Esophagus (tissue), 2 donors: ENCODE measurements around the gene TLNRD1. TPM values are rescaled to one million over a fixed set of nuclear protein-coding genes. Genes with fewer than 3 reads are reported as not detected.

Experiments used
- H3K27ac ChIP-seq, 2 donors: one replicate each; pipeline ENCODE4 v1.5.1; 2013; ENCODE audit warnings: low read depth in 2 of 2, mild to moderate bottlenecking in 2 of 2, inconsistent platforms in 1 of 2, low read length in 1 of 2, moderate library complexity in 1 of 2
- H3K27me3 ChIP-seq, 2 donors: one replicate each; pipeline ENCODE4 v1.6.1; 2013; ENCODE audit warnings: low read length in 2 of 2, control low read depth in 1 of 2, mild to moderate bottlenecking in 1 of 2; ENCODE audit not compliant: insufficient read depth in 2 of 2, control insufficient read depth in 1 of 2
- H3K36me3 ChIP-seq, 2 donors: one replicate each; pipeline ENCODE4 v1.6.1; 2013; ENCODE audit warnings: low read length in 1 of 2; ENCODE audit not compliant: control insufficient read depth in 2 of 2, insufficient read depth in 2 of 2
- H3K4me1 ChIP-seq, 2 donors: one replicate each; pipeline ENCODE4 v1.6.1; 2013; ENCODE audit warnings: low read length in 1 of 2; ENCODE audit not compliant: control insufficient read depth in 2 of 2, insufficient read depth in 2 of 2
- H3K4me3 ChIP-seq, 2 donors: one replicate each; pipeline ENCODE4 v1.5.1; 2013; ENCODE audit warnings: low read length in 2 of 2, mild to moderate bottlenecking in 2 of 2, low read depth in 1 of 2, moderate library complexity in 1 of 2
- H3K9me3 ChIP-seq, 2 donors: one replicate each; pipeline ENCODE4 v1.6.1; 2013; ENCODE audit warnings: mild to moderate bottlenecking in 2 of 2, low read depth in 1 of 2, low read length in 1 of 2, moderate library complexity in 1 of 2; ENCODE audit not compliant: control insufficient read depth in 2 of 2, insufficient read depth in 1 of 2
- WGBS, 2 donors: extraction: QIAGEN DNeasy Blood & Tissue Kit; methylation state at CpG; one replicate each; pipeline ENCODE4 v1.1.7; 2013; 5-methylcytosine and 5-hydroxymethylcytosine counted together
- polyA plus RNA-seq, 2 donors: library from polyadenylated mRNA; stranded (reverse); fragments of 200-250 nt; gene quantifications; one replicate each; pipeline ENCODE4 v1.2.3, GENCODE V29; 2013
- donor health status: healthy with polysubstance abuse.
- donor health status: Bipolar disorder and iron deficiency.

Gene TLNRD1
- polyA plus RNA-seq, 2 donors, result 5.6 to 5.9 TPM

DNA sequence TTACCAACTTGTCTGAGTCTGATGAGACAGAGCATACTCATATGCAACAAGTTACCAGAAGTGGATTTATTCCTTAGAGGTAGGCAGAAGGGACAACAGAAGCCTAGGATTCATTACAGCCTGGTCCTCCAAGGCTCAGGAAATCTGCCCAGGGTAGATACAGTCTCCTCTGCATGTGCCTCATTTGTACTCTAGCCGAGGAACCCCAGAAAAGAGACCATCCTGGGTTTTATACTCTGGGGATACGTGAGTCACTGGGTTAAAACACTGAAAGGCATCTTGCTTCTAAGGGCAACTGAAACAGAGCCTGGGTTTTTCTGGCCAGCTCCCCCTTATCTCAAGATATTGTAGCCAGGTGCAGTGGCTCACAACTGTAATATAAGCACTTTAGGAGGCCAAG, 45.6 kb downstream of the TLNRD1 start:
- no peaks in the 10 kb centered on the region for H3K9me3 ChIP-seq
- WGBS, 2 donors, result 90 to 98% methylated on average over 2 of the region's 2 CpGs
- no peaks in the 10 kb centered on the region for H3K27me3 ChIP-seq
- H3K4me1 ChIP-seq, result no peaks in the 10 kb centered on the region
- no peaks in the 10 kb centered on the region for H3K36me3 ChIP-seq
- H3K27ac ChIP-seq, result no peak overlapping the region
- no peak overlapping the region for H3K4me3 ChIP-seq

DNA sequence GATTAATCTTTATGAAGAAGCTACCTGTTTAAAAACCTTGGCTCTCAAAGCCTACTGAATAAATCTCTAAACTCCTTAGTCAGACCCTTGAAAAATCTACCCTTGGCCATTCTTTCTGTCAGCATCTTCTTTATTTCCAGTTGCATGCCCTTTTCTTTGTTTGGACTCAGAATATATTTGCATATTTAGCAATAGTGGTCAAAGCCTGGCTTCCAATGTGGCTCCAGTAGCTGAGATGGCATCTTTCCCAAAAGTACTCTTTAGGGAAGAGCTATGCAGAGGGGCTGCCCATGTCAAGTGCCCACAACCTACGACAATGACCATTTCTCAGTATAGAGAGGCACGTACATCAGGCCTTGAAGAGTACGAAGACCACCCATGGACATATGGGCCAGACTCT, 47.2 kb downstream of the TLNRD1 start:
- Histone ChIP-seq H3K4me3 (no peak overlapping the region), H3K36me3 (no peaks in the 10 kb centered on the region), H3K9me3 (no peaks in the 10 kb centered on the region), H3K27ac (no peak overlapping the region), H3K27me3 (no peaks in the 10 kb centered on the region), H3K4me1 (no peaks in the 10 kb centered on the region)
- 97 to 99% methylated on average over 3 of the region's 3 CpGs for WGBS, 2 donors

DNA sequence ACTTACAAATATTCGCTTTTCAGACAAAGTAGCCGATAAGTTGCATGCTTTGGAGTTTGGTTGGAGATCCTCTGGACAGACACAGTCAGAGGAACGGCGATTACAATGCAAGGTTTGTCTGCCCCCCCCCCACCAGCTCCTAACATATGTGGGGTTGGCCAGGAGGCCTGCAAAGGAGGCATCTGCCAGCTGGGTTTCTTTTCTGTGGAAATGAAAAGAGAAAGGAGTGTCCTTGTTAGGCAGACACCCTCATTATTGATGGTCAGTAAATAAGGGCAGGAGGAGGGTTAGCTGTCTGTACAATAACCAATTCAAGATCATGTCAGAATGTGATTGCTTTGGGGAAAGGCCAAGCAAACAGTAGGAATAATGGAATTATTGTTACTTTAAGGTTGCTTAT, 49.1 kb downstream of the TLNRD1 start:
- WGBS, 2 donors, result 76 to 84% methylated on average over 4 of the region's 4 CpGs
- Histone ChIP-seq H3K4me3 (no peak overlapping the region), H3K9me3 (no peaks in the 10 kb centered on the region), H3K27me3 (no peaks in the 10 kb centered on the region), H3K4me1 (no peaks in the 10 kb centered on the region), H3K27ac (no peak overlapping the region), H3K36me3 (no peaks in the 10 kb centered on the region)

DNA sequence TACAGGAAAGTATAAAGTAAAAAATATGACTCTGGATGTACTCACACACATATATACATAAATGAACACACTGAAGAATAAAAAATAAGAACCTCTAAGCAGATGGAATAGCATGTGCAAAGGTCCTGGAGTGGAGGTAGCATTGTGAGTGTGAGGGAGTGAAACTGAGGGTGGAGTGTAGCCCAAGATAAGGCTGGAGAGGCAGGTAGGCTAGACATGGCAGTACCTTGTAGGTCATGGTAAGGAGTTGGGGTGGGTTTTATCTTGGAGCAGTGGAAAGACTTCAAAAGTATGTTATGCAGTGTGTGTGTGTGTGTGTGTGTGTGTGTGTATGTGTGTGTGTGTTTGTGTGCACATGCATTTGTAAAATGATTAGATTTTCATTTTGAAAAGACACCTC, 49.5 kb downstream of the TLNRD1 start:
- Histone ChIP-seq H3K27ac (no peak overlapping the region), H3K27me3 (no peaks in the 10 kb centered on the region), H3K9me3 (no peaks in the 10 kb centered on the region), H3K36me3 (no peaks in the 10 kb centered on the region), H3K4me3 (no peak overlapping the region), H3K4me1 (no peaks in the 10 kb centered on the region)

DNA sequence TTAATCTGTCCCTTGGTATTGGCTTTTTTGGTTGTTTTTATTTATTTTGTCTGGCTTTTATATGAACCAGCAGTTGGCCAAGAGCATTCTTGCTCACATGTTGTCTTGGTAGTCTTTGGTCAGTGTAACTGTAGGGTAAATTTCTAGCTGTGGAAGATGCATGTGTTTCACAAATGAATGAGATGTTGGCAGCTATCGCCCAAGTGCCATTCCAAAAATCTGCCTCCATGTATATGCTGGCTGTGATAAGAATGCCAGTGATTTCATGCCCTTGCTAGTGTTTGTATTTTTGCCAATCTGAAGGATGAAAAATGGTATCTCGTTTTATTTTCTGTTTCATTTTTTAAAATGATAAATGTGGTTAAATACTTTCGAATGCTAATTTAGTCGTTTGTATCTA, 50.1 kb downstream of the TLNRD1 start:
- H3K4me1 ChIP-seq, result no peaks in the 10 kb centered on the region
- 49% methylated on average over 4 of the region's 4 CpGs for WGBS, 2 donors
- no peaks in the 10 kb centered on the region for H3K9me3 ChIP-seq
- H3K4me3 ChIP-seq, result no peak overlapping the region
- H3K27me3 ChIP-seq, result no peaks in the 10 kb centered on the region
- no peaks in the 10 kb centered on the region for H3K36me3 ChIP-seq
- H3K27ac ChIP-seq, result no peak overlapping the region

DNA sequence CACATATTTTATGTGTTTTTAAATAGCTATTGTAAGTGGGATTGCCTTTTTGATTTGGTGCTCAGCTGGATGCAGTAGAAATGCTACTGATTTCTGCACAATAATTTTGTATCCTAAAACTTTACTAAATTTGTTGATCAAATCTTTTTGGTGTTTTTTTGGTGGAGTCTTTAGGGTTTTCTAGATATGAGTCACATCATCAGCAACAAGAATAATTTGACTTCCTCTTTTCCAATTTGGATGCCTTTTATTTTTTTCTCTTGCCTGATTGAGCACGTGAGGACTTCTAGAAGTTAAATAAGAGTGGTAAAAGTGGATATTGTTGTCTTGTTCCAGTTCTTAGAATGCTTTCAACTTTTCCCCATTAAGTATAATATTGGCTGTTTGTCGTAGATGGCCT, 51.3 kb downstream of the TLNRD1 start:
- Histone ChIP-seq H3K36me3 (no peaks in the 10 kb centered on the region), H3K4me3 (no peak overlapping the region), H3K27ac (no peak overlapping the region), H3K9me3 (no peaks in the 10 kb centered on the region), H3K4me1 (no peaks in the 10 kb centered on the region), H3K27me3 (no peaks in the 10 kb centered on the region)
- WGBS, 2 donors, result 71 to 79% methylated on average over 2 of the region's 2 CpGs

DNA sequence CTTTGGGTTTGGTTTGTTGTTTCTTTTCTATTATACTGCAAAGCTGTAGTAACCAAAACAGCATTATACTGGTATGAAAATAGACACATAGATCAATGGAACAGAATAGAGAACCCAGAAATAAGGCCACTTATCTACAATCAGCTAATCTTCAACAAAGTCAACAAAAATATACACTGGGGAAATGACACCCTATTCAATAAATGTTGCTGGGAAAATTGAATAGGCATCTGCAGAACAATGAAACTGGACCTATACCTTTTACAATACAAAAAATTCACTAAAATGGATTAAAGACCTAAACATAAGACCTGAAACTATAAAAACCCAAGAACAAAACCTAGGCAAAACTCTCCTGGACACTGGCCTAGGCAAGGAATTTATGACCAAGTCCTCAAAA, 52.9 kb downstream of the TLNRD1 start:
- no peak overlapping the region for H3K27ac ChIP-seq
- H3K27me3 ChIP-seq, result no peaks in the 10 kb centered on the region
- no peaks in the 10 kb centered on the region for H3K4me1 ChIP-seq
- H3K4me3 ChIP-seq, result no peak overlapping the region
- H3K36me3 ChIP-seq, result no peaks in the 10 kb centered on the region
- no peaks in the 10 kb centered on the region for H3K9me3 ChIP-seq

DNA sequence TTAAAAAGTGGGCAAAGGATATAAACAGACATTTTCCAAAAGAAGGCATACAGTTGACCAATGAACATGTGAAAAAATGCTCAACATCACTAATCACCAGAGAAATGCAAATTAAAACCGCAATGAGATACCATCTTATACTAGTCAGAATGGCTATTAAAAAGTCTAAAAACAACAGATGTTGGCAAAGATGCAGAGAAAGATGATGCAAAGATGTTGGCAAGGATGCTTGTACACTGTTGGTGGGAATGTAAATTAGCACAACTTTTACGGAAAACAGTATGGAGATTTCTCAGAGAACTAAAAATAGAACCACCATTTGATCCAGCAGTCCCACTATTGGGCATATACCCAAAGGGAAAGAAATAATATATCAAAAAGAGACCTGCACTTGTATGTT, 53.5 kb downstream of the TLNRD1 start:
- 82 to 83% methylated on average over 2 of the region's 2 CpGs for WGBS, 2 donors
- Histone ChIP-seq H3K36me3 (no peaks in the 10 kb centered on the region), H3K27ac (no peak overlapping the region), H3K27me3 (no peaks in the 10 kb centered on the region), H3K9me3 (no peaks in the 10 kb centered on the region), H3K4me1 (no peaks in the 10 kb centered on the region), H3K4me3 (no peak overlapping the region)

Other genes with a start within 250 kb of the TLNRD1 start
- 1 to 10 TPM; 2.0 to 2.2 TPM for gene CEMIP, start 221.6 kb upstream of the TLNRD1 start, polyA plus RNA-seq
- 10 to 100 TPM; 11.4 to 14.4 TPM for gene MESD, start 11.1 kb upstream of the TLNRD1 start, polyA plus RNA-seq
- under 1 TPM; 0.02 to 0.18 TPM for gene CFAP161, start 133.3 kb downstream of the TLNRD1 start, polyA plus RNA-seq
- gene IL16, start 196.0 kb downstream of the TLNRD1 start, polyA plus RNA-seq, result 1 to 10 TPM; 2.6 to 3.1 TPM